SU-DHL-6 (cell line): ENCODE results near the gene KRT78.

Experiments used
- H2AFZ ChIP-seq: fragments of 200-600 bp; sonication (generic); 2 replicates; pipeline ENCODE4 v1.6.1; 2014; ENCODE audit warnings: low read depth, mild to moderate bottlenecking, moderate library complexity, mixed read lengths, antibody characterized with exemption, low read length; ENCODE audit not compliant: severe bottlenecking
- H3F3A ChIP-seq: fragments of 200-600 bp; shearing (Covaris generic); 2 replicates; pipeline ENCODE4 v1.6.0; 2016; ENCODE audit warnings: antibody characterized with exemption, mild to moderate bottlenecking; ENCODE audit not compliant: insufficient read depth
- H3K27ac ChIP-seq: fragments of 200-600 bp; sonication (generic); 2 replicates; pipeline ENCODE4 v1.5.1; 2016; ENCODE audit warnings: low read depth, mild to moderate bottlenecking, low read length, moderate library complexity, mixed read lengths
- H3K27me3 ChIP-seq: fragments of 200-600 bp; sonication (generic), shearing (Covaris generic); 2 replicates; pipeline ENCODE4 v1.6.0; 2014; ENCODE audit warnings: mild to moderate bottlenecking, low read length
- H3K36me3 ChIP-seq: fragments of 200-600 bp; sonication (generic); 2 replicates; pipeline ENCODE4 v1.6.1; 2014; ENCODE audit warnings: mild to moderate bottlenecking, low read length, mixed read lengths
- H3K4me2 ChIP-seq: fragments of 300-600, 200-600 bp; shearing (Covaris generic), sonication (generic); 2 replicates; pipeline ENCODE4 v1.6.0; 2014; ENCODE audit warnings: low read length, low read depth, mild to moderate bottlenecking; ENCODE audit not compliant: poor library complexity, severe bottlenecking
- H3K4me3 ChIP-seq: fragments of 200-600 bp; sonication (generic); 2 replicates; pipeline ENCODE4 v1.5.1; 2014; ENCODE audit warnings: antibody characterized with exemption, low read length, mild to moderate bottlenecking, mixed read lengths; ENCODE audit not compliant: insufficient read depth, poor library complexity, severe bottlenecking
- H3K79me2 ChIP-seq: fragments of 200-600 bp; sonication (generic); 2 replicates; pipeline ENCODE4 v1.6.1; 2014; ENCODE audit warnings: mild to moderate bottlenecking, low read length, moderate library complexity; ENCODE audit not compliant: insufficient read depth
- H3K9ac ChIP-seq: fragments of 200-600 bp; sonication (generic); 2 replicates; pipeline ENCODE4 v1.7.0; 2014; ENCODE audit warnings: mild to moderate bottlenecking, low read length
- H3K9me2 ChIP-seq: fragments of 200-600 bp; sonication (generic); replicated peaks from 2 replicates; pipeline ENCODE4 v1.6.1; 2014; ENCODE audit warnings: low read length; ENCODE audit not compliant: insufficient read depth
- H3K9me3 ChIP-seq: fragments of 200-600 bp; sonication (generic); 2 replicates; pipeline ENCODE4 v1.6.1; 2014; ENCODE audit warnings: low read length, mixed read lengths; ENCODE audit not compliant: insufficient read depth
- H4K20me1 ChIP-seq: fragments of 200-600 bp; sonication (generic); 2 replicates; pipeline ENCODE4 v1.6.1; 2014; ENCODE audit warnings: low read depth, mild to moderate bottlenecking, antibody characterized with exemption, low read length, moderate library complexity, mixed read lengths
- EZH2phosphoT487 ChIP-seq: fragments of 200-600 bp; sonication (generic), shearing (Covaris generic); conservative IDR thresholded peaks from 2 replicates; pipeline ENCODE4 v1.6.1; 2018; ENCODE audit warnings: mild to moderate bottlenecking, antibody characterized with exemption, low read length, moderate library complexity, mixed read lengths
- TF ChIP-seq, protein P1 (sequence below): fragments of 200-600 bp; sonication (generic); IDR thresholded peaks from one replicate; pipeline ENCODE4 v1.5.1; 2017; ENCODE audit warnings: antibody characterized with exemption, mild to moderate bottlenecking, low read length, moderate library complexity; ENCODE audit not compliant: insufficient read depth, poor library complexity, severe bottlenecking

Gene KRT78

DNA sequence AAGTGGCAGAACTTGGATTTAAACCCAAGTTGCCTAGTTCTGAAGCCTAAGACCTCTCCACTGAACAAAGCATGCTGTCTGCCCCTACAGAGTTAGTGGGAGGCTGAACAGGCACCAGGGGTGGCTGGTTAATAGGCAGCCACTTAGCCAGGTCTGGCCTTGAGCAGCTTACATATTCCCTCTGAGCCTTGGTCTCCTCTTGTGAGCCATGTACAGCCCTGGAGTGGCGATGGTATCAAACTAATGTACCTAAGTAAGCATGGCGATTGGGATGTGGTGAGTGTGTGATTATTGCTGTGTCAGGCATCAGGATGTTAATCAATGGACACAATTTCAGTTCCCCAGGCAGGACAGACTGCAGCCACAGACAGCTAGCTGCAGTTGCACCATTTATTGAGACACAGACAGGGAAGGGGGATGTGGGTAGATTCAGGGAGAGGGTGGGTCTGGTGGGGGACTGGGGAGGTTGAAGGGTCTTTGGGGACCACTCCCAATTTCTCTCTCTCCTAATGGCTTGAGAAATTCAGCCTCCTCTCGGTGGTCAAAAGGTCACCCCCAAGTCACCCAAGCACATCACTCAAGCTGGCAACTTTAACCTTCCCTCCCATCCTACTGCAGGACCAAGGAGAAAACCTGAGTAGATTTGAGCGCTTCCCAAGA, 27.6 kb downstream of the KRT78 start:
- Histone ChIP-seq H3K9me3 (no peaks in the 10 kb centered on the region), H2AFZ (no peak overlapping the region)

DNA sequence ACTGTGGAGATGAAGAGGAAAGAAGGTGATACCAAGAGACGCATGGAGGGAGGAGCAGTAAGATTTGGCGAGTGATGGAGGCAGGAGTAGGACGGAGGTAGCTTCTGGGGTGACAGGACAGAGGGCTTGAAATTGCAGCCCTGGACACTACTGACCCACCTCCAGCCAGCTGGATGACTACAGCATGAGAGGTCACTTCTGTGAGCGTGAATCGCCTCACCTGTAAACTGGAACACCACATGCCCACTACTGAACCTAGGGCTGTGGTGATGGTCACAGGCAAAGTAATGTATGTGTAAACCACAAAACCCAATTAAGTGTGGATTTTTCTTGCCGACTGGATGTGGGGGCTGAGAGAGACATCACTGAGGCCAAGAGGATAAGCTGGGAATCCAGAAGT, 28.3 kb downstream of the KRT78 start:
- Histone ChIP-seq H3K27ac (no peak overlapping the region), H3K9ac (no peak overlapping the region), H3K27me3 (no peaks in the 10 kb centered on the region), H3F3A (no peaks in the 10 kb centered on the region), H3K9me3 (no peaks in the 10 kb centered on the region), H2AFZ (no peak overlapping the region), H3K79me2 (no peaks in the 10 kb centered on the region), H3K9me2 (no peaks in the 10 kb centered on the region), H3K36me3 (no peaks in the 10 kb centered on the region), H4K20me1 (no peaks in the 10 kb centered on the region), H3K4me2 (no peak overlapping the region), H3K4me3 (no peak overlapping the region)
- TF ChIP-seq, protein P1, sequence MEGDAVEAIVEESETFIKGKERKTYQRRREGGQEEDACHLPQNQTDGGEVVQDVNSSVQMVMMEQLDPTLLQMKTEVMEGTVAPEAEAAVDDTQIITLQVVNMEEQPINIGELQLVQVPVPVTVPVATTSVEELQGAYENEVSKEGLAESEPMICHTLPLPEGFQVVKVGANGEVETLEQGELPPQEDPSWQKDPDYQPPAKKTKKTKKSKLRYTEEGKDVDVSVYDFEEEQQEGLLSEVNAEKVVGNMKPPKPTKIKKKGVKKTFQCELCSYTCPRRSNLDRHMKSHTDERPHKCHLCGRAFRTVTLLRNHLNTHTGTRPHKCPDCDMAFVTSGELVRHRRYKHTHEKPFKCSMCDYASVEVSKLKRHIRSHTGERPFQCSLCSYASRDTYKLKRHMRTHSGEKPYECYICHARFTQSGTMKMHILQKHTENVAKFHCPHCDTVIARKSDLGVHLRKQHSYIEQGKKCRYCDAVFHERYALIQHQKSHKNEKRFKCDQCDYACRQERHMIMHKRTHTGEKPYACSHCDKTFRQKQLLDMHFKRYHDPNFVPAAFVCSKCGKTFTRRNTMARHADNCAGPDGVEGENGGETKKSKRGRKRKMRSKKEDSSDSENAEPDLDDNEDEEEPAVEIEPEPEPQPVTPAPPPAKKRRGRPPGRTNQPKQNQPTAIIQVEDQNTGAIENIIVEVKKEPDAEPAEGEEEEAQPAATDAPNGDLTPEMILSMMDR = no peak
- TF ChIP-seq EZH2phosphoT487 = no peak

More for the DNA sequence above, 27.6 kb downstream of the KRT78 start:
- Histone ChIP-seq H3K27ac (no peak overlapping the region), H4K20me1 (no peaks in the 10 kb centered on the region), H3K27me3 (no peaks in the 10 kb centered on the region), H3K4me3 (no peak overlapping the region), H3K4me2 (no peak overlapping the region), H3K36me3 (no peaks in the 10 kb centered on the region), H3K79me2 (no peaks in the 10 kb centered on the region), H3K9ac (no peak overlapping the region), H3F3A (no peaks in the 10 kb centered on the region), H3K9me2 (no peaks in the 10 kb centered on the region)
- TF ChIP-seq EZH2phosphoT487 = no peak
- TF ChIP-seq, protein P1 = no peak

DNA sequence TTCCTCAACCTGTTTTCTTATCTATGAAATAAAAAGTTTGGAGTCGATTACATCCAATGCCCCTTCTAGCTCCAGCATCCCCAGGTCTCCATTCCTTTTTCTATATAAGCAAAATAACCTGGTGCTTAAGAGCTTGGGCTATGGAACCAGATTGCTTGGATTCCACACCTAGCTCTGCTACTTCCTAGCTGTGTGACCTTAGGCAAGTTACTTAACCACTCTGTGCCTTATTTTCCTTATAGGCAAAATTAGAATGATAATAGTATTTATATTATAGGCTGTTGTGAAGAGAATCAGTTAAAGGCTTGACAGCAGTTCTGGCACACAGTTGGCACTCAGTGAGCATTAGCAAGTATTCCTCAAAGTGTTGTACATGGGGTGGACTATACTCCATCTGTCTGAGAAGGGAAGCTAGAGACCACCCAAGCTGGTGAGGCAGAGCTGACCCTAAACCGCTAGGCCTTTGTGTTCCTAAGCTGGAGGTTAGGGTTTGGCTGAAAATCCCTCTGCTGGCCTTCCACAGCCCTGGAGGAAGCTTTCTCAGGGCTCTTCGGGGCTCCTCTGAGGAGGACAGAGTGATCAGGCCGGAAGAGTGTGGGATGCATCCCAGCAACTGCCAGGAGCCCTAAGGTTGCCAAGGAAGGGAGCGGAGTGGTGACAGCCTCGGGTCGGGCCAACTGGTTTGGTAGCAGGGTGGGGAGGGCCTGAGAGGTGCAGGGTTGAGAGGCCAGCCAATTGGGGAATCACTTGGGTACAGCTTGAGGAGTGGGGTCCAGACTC, 28.9 kb downstream of the KRT78 start:
- Histone ChIP-seq H2AFZ (no peak overlapping the region), H3K27me3 (no peaks in the 10 kb centered on the region), H3K36me3 (no peaks in the 10 kb centered on the region), H3K4me2 (no peak overlapping the region), H3F3A (no peaks in the 10 kb centered on the region), H4K20me1 (no peaks in the 10 kb centered on the region), H3K9me2 (no peaks in the 10 kb centered on the region), H3K79me2 (no peaks in the 10 kb centered on the region), H3K9me3 (no peaks in the 10 kb centered on the region), H3K9ac (no peak overlapping the region), H3K27ac (no peak overlapping the region), H3K4me3 (no peak overlapping the region)
- TF ChIP-seq EZH2phosphoT487 = no peak
- TF ChIP-seq, protein P1 = no peak
